Mononuclear cell (primary cell): ENCODE measurements around the gene LRRC3. TPM values are rescaled to one million over a fixed set of nuclear protein-coding genes. Genes with fewer than 3 reads are reported as not detected.
"Not testable (repeated sequence)": the region's sequence is repeated elsewhere in the genome, so short reads cannot be mapped to it uniquely, and the experiment has no call there.

Experiments
- H3K27me3 ChIP-seq: 2 replicates; pipeline ENCODE4 v1.6.0; 2011; ENCODE audit warnings: low read length, control low read depth; ENCODE audit not compliant: insufficient read depth
- H3K4me1 ChIP-seq: 2 replicates; pipeline ENCODE4 v1.5.1; 2011; ENCODE audit warnings: mild to moderate bottlenecking, low read length, control low read depth; ENCODE audit not compliant: insufficient read depth
- H3K4me3 ChIP-seq: 2 replicates; pipeline ENCODE4 v1.5.1; 2011; ENCODE audit warnings: mild to moderate bottlenecking, low read length, moderate library complexity
- H3K9me3 ChIP-seq: 2 replicates; pipeline ENCODE4 v1.5.1; 2011; ENCODE audit warnings: low read depth, mild to moderate bottlenecking, control low read depth, low read length
- total RNA-seq: library from RNA; depleted of rRNA; stranded (reverse); fragments of >200 nt; gene quantifications from one replicate; pipeline ENCODE4 v1.2.3, GENCODE V29; 2012

LRRC3 gene
- total RNA-seq, 1 donor, result 0.31 TPM

DNA sequence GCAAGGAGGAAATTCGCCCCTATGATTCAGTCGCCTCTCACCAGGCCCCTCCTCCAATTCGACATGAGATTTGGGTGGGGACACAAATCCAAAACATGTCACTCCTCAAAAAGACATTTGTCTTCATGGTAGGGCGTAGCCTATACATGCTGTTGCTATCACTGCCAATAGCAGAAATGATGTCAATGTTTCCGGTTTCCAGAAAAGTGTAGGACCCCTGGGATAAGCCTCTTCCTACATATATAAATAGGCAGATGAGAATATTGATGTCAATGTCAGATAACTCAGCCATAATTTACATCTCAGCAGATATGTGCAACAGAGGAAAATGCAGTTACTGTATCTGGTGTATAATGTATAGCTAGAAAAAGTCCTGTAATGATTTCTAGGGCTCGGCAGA lies 16.7 kb downstream of the LRRC3 start:
- H3K4me3 ChIP-seq, result no peak overlapping the region
- no peaks in the 10 kb centered on the region for H3K27me3 ChIP-seq

GRCh38 chr21:44473915-44474555 lies 18.7 kb downstream of the LRRC3 start:
- H3K4me3 ChIP-seq, result no peak overlapping the region
- H3K27me3 ChIP-seq, result no peaks in the 10 kb centered on the region
- H3K4me1 ChIP-seq, result no peaks in the 10 kb centered on the region
- no peaks in the 10 kb centered on the region for H3K9me3 ChIP-seq

More for the DNA sequence above, 16.7 kb downstream of the LRRC3 start:
- Histone ChIP-seq H3K4me1 (no peaks in the 10 kb centered on the region), H3K9me3 (no peaks in the 10 kb centered on the region)

DNA sequence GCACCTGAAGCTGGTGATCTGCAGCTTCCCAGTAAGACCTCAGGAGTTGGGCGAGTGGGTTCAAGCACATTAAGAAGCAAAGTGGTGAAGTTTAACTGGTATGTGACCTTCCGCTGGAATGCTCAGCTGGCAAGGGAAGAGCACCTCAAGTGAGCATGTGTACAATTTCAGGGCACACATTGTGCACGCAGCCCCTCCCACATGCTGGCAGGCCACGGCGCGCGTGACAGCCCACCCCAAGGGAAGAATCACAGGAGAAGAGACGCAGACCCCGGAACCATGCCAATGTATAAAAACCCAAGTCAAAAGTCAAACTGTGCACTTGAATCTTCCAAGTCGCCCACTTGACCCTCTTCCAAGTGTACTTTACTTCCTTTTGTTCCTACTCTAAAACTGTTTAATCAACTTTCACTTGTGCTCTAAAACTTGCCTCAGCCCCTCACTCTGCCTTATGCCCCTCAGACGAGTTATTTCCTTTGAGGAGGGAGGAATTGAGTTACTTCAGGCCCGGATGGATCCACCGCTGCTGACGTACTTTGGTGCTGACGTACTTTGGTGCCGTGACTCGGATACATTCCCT lies 20.0 kb downstream of the LRRC3 start:
- Histone ChIP-seq H3K4me3 (no peak overlapping the region), H3K27me3 (no peaks in the 10 kb centered on the region), H3K9me3 (no peaks in the 10 kb centered on the region), H3K4me1 (no peaks in the 10 kb centered on the region)

GRCh38 chr21:44477131-44477530 lies 21.8 kb downstream of the LRRC3 start:
- Histone ChIP-seq H3K4me1 (no peaks in the 10 kb centered on the region), H3K4me3 (no peak overlapping the region), H3K27me3 (no peaks in the 10 kb centered on the region), H3K9me3 (no peaks in the 10 kb centered on the region)

DNA sequence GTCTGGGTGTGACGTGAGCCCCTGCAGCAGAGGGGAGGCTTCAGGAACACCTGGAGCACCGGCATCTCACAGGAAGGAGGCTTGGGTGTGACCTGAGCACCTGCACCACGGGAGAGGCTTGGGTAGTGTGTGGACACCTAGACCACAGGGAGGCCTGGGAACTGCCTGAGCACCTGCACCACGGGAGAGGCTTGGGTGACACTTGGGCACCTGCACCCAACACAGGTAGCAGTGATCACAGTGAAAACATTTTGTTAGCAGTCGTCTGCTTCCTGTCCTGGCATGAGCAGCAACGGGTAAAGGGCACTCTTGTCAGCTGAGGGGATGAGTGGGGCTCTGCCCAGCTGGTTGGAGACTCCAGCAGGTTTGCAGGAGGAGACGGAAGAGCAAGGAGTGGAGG lies 22.4 kb downstream of the LRRC3 start:
- no peaks in the 10 kb centered on the region for H3K4me1 ChIP-seq
- no peaks in the 10 kb centered on the region for H3K9me3 ChIP-seq
- no peaks in the 10 kb centered on the region for H3K27me3 ChIP-seq
- H3K4me3 ChIP-seq, result no peak overlapping the region

DNA sequence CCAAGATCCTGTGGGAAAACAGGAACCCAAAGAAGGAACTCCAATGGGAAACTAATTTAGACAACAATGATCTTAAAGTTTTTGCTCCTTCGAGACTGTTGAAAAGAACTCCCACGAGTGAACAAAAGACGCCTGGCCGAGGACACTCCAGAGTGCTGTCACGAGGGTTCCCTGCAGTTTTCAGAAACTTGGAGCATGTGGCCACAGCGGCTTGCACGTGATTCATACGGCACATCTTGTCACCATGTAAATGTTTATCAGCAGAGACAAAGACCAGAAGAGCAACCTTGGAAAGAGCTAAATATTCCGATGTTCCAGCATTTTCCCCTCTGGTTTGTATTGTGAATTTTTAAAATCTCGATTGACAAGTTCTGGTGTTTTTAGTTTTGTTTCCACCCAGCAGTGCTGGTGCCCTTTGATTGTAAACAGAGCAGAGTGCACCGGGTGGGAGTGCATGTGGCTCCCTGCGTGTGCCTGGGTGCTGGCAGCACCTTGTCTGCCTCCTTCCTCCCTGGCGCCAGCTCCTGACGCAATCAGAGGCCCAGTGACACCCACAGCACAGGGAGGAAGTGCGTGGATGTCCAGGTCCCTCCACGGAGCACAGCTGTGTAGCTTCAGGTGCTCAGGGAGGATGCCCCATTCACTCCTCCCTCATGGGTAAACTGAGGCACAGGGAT lies 23.0 kb downstream of the LRRC3 start:
- H3K27me3 ChIP-seq, result no peaks in the 10 kb centered on the region
- no peaks in the 10 kb centered on the region for H3K9me3 ChIP-seq
- no peak overlapping the region for H3K4me3 ChIP-seq

DNA sequence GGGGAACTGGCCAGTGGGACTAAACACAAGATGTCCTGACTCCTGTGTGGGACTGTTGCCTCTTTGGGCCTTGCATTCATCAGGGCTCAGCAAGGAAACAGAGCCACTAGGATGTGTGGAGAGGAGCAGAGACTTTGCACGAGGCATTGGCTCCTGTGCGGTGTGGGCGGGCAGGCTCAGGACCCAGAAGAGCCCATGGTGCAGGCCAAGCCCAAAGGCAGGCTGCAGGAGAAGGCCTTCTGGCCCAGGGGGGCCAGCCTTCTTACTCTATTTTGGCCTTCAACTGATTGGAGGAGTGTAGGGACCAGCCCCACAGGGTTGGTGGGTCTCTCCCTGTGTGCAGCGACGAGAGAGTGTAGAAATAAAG lies 23.5 kb downstream of the LRRC3 start:
- Histone ChIP-seq H3K4me1 (no peaks in the 10 kb centered on the region), H3K4me3 (no peak overlapping the region), H3K27me3 (no peaks in the 10 kb centered on the region), H3K9me3 (no peaks in the 10 kb centered on the region)

More for the DNA sequence above, 23.0 kb downstream of the LRRC3 start:
- no peaks in the 10 kb centered on the region for H3K4me1 ChIP-seq

DNA sequence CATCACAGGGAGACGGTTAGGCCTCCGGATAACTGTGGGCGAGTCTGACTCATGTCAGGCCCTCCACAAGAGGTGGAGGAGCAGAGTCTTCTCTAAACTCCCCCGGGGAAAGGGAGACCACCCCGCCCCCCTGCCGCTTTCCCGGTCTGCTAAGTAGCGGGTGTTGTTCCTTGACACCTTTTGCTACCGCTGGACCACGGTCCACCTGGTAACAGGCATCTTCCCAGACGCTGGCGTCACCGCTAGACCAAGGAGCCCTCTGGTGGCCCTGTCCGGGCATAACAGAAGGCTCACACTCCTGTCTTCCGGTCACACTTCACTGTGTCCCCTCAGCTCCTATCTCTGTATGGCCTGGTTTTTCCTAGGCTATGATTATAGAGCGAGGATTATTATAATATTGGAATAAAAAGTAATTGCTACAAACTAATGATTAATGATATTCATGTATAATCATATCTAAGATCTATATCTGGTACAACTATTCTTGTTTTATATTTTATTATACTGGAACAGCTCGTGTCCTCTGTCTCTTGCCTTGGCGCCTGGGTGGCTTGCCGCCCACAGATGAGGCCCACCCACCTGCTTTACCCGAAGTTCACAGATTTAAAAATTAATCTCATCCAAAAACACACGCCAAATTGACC lies 24.4 kb downstream of the LRRC3 start:
- H3K4me1 ChIP-seq, H3K27me3 ChIP-seq, H3K4me3 ChIP-seq, H3K9me3 ChIP-seq: not testable (repeated sequence)

DNA sequence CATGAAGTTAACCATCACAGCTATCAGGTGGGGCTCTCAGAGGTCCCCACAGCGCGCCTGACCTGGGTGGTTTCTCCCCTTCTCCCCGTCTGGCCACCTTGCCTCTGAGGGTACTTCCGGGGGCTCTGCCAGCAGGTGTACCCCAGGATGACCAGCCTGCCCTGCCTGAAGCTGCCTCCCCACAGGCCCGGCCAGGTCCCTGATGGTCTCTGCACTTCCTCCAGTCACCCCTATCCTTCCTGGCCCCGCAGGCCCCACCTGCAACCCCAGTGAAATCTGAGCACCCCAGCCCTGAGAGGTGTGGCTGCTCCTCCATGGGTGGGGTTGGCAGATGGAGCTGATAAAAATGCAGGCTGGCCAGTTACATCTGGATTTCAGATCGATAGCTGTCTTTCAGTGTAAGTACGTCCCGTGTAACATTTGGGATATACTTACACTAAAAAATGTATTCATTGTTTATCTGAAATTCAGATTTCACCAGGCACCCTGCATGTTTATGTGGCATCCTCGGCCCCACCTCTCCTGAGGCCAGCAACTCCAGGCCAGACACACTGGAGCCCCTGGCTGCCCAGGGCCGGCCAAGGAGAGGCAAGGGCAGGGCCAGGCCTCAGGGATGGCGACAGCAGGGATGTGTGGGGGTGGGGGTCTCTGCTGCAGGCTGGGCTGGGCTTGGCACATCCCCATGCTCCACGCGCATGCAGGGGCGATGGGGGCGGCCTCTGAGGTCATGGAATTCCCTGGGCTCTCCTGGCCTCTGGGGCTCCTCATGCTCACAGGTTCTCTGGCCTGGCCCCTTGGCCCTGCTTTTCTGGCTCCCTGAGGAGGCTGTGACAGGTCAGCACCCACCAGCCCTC lies 25.1 kb downstream of the LRRC3 start:
- H3K4me1 ChIP-seq, result no peaks in the 10 kb centered on the region
- H3K9me3 ChIP-seq, result no peaks in the 10 kb centered on the region
- no peak overlapping the region for H3K4me3 ChIP-seq
- H3K27me3 ChIP-seq, result no peaks in the 10 kb centered on the region

GRCh38 chr21:44482581-44483287 lies 27.4 kb downstream of the LRRC3 start:
- no peaks in the 10 kb centered on the region for H3K4me1 ChIP-seq
- no peaks in the 10 kb centered on the region for H3K9me3 ChIP-seq
- no peaks in the 10 kb centered on the region for H3K27me3 ChIP-seq
- no peak overlapping the region for H3K4me3 ChIP-seq

- Histone ChIP-seq H3K27me3 (no peaks in the 10 kb centered on the region), H3K4me3 (no peak overlapping the region), H3K4me1 (no peaks in the 10 kb centered on the region), H3K9me3 (no peaks in the 10 kb centered on the region)
Measured at GRCh38 chr21:44483288-44484237, 28.3 kb downstream of the LRRC3 start.

- H3K9me3 ChIP-seq, result no peaks in the 10 kb centered on the region
- H3K4me1 ChIP-seq, result no peaks in the 10 kb centered on the region
- no peaks in the 10 kb centered on the region for H3K27me3 ChIP-seq
- H3K4me3 ChIP-seq, result no peak overlapping the region
Measured at GRCh38 chr21:44484498-44485253, 29.4 kb downstream of the LRRC3 start.

GRCh38 chr21:44485254-44485793 lies 30.0 kb downstream of the LRRC3 start:
- H3K9me3 ChIP-seq, result no peaks in the 10 kb centered on the region
- H3K4me3 ChIP-seq, result no peak overlapping the region
- no peaks in the 10 kb centered on the region for H3K4me1 ChIP-seq
- no peaks in the 10 kb centered on the region for H3K27me3 ChIP-seq
